Measurements from ENCODE around the gene BMP8A. TPM values are rescaled to one million over a fixed set of nuclear protein-coding genes. Genes with fewer than 3 reads are reported as not detected.

Gene BMP8A
- total RNA-seq, 1 donor from 2014 or later = not detected

DNA sequence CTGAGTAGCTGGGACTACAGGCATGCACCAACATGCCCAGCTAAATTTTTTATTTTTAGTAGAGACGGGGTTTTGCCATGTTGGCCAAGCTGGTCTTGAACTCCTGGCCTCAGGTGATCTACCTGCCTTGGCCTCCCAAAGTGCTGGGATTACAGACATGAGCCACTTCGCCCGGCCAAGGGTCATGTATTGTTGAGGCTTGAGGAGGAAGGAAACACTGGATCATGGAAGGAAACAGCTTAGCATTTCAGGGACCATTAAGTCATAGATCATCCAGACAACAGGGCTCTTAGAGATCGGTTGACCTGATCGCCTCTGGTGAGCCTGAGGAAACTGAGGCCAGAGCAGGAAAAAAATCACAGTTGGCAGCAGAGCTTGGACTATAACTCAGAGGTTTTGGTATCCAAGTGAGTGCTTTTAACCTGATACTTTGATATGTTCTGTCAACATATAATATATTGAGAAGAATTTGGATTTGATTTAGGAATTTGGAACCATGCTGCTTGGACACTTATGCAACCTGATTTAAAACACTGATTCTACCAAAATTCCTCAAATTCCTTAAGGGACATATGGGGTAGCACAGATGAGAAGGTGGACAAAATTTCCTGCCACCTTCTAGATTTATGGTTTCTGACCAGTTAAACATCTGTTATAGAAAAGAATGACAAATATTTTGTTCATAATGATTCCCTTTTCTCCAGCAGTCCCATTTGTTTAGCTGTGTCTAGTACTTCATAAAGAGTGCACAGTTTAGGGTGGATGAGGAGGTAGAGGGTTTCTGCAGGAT, 13.1 kb upstream of the BMP8A start:
- Histone ChIP-seq H3K36me3 (ENCODE audit: control insufficient read depth, insufficient read depth, low read length) (peaks cover 8% of the 10 kb centered on the region), H3K4me3 (ENCODE audit: low read depth, low read length) (no peak overlapping the region), H3K27me3 (ENCODE audit: control insufficient read depth, insufficient read depth, low read length) (no peaks in the 10 kb centered on the region)
- FAIRE-seq (no peak), DNase-seq (ENCODE audit: low read depth) (no peak)
- TF ChIP-seq, protein P1, sequence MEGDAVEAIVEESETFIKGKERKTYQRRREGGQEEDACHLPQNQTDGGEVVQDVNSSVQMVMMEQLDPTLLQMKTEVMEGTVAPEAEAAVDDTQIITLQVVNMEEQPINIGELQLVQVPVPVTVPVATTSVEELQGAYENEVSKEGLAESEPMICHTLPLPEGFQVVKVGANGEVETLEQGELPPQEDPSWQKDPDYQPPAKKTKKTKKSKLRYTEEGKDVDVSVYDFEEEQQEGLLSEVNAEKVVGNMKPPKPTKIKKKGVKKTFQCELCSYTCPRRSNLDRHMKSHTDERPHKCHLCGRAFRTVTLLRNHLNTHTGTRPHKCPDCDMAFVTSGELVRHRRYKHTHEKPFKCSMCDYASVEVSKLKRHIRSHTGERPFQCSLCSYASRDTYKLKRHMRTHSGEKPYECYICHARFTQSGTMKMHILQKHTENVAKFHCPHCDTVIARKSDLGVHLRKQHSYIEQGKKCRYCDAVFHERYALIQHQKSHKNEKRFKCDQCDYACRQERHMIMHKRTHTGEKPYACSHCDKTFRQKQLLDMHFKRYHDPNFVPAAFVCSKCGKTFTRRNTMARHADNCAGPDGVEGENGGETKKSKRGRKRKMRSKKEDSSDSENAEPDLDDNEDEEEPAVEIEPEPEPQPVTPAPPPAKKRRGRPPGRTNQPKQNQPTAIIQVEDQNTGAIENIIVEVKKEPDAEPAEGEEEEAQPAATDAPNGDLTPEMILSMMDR (IDR thresholded peaks at IDR 0.05; ENCODE audit: insufficient read depth, low read length, severe bottlenecking) = no peak

DNA sequence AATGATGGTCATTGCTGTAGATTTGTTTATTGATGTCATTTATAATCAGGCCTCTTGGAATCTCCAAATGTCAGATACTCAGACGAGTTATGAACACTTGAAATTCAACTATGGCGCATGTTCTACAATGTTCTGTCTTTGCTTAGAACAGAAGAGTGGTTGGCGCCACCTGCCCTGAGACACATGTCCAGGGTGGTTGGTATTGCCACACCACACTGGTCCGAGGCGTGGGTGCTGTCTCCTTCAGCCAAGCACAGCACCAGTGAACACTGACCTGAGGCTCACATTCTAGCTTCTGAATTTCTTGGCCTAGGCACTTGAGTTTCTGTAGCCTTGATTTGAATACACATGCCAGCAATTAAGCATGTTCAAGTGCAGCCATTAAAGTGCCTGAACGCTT, 10.1 kb upstream of the BMP8A start:
- Histone ChIP-seq H3K36me3 (ENCODE audit: control insufficient read depth, insufficient read depth, low read length) (peaks cover 21% of the 10 kb centered on the region), H3K27me3 (ENCODE audit: control insufficient read depth, insufficient read depth, low read length) (no peaks in the 10 kb centered on the region), H3K4me3 (ENCODE audit: low read depth, low read length) (no peak overlapping the region)
- TF ChIP-seq, protein P1 (IDR thresholded peaks at IDR 0.05; ENCODE audit: insufficient read depth, low read length, severe bottlenecking) = no peak
- no peak for DNase-seq (ENCODE audit: low read depth)
- no peak for FAIRE-seq

DNA sequence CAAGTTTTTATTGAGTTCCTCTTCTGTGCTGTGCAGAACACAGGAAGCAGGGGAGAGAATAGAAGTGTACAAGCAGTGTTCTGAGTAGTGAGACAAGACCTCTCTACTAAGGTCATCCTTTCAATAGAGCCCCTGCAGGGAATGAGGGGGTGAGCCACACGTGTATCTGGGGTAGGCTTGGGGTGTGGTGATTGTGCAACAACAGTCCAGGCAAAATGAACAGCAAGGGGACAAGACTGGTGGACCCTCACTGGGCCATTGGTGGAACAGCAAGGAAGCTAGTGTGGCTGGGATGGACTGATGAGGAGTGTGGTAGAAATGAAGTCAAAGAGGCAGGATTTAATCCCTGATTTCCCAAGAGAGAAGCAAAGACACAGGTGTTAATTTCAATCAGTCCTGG, 8.2 kb upstream of the BMP8A start:
- no peak for FAIRE-seq
- DNase-seq (ENCODE audit: low read depth) = no peak

DNA sequence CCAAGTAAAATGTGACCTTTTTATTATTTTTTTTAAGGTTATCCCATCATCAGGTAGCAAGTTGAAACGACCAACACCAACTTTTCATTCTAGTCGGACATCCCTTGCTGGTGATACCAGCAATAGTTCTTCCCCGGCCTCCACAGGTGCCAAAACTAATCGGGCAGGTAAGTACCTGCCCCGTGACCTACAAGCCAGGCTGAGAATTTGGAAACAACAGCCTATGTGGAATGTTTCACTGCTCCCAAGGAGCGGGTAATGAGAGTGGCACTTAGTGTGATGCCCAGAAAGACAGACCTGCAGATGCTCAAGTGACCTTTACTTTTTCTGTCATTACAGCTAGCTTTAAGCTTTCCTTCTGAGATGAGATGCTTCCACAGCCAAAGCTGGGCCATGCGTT, 6.9 kb upstream of the BMP8A start:
- Histone ChIP-seq H3K27me3 (ENCODE audit: control insufficient read depth, insufficient read depth, low read length) (no peaks in the 10 kb centered on the region), H3K4me3 (ENCODE audit: low read depth, low read length) (no peak overlapping the region), H3K36me3 (ENCODE audit: control insufficient read depth, insufficient read depth, low read length) (peaks cover 21% of the 10 kb centered on the region)
- TF ChIP-seq, protein P1 (IDR thresholded peaks at IDR 0.05; ENCODE audit: insufficient read depth, low read length, severe bottlenecking) = no peak
- FAIRE-seq = no peak
- DNase-seq (ENCODE audit: low read depth) = no peak

More for the DNA sequence above, 8.2 kb upstream of the BMP8A start:
- TF ChIP-seq, protein P1 (IDR thresholded peaks at IDR 0.05; ENCODE audit: insufficient read depth, low read length, severe bottlenecking) = no peak
- Histone ChIP-seq H3K36me3 (ENCODE audit: control insufficient read depth, insufficient read depth, low read length) (peaks cover 22% of the 10 kb centered on the region), H3K4me3 (ENCODE audit: low read depth, low read length) (no peak overlapping the region), H3K27me3 (ENCODE audit: control insufficient read depth, insufficient read depth, low read length) (no peaks in the 10 kb centered on the region)

DNA sequence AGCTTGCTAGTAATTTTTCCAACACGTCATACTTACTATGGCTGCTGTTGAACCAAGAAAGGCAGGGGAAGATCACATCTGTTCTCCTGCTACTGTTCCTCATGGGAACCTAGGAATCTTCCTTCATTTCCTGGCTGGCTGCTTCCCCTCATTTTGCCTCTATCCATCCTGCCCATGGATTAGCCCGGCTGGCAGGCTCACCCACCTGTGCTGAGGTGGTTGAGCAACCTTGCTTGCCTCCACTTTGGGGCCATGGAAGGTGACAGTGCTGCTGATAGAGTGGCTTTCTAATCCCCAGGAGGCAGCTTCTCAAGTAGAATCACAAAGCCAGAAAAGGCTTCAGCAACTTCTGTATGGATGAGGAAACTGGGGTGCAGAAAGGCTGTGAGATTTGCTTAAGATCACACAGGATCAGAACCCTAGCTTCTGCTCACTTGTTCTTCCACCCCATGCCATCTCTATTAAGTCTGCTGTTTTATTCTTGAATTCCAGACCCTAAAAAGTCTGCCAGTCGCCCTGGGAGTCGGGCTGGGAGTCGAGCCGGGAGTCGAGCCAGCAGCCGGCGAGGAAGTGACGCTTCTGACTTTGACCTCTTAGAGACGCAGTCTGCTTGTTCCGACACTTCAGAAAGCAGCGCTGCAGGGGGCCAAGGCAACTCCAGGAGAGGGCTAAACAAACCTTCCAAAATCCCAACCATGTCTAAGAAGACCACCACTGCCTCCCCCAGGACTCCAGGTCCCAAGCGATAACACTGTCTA, 6.2 kb upstream of the BMP8A start:
- H3K4me3 ChIP-seq (ENCODE audit: low read depth, low read length) = no peak overlapping the region
- TF ChIP-seq, protein P1 (IDR thresholded peaks at IDR 0.05; ENCODE audit: insufficient read depth, low read length, severe bottlenecking) = no peak
- DNase-seq (ENCODE audit: low read depth) (no peak), FAIRE-seq (no peak)
- no peaks in the 10 kb centered on the region for H3K27me3 ChIP-seq (ENCODE audit: control insufficient read depth, insufficient read depth, low read length)
- H3K36me3 ChIP-seq (ENCODE audit: control insufficient read depth, insufficient read depth, low read length) = peaks cover 21% of the 10 kb centered on the region

All from bronchial epithelial cell (primary cell).